GM12873 (cell line): ENCODE measurements around the gene ANKDD1B.

ENCODE experiments used
- TF ChIP-seq, protein P1 (sequence below): IDR thresholded peaks from 2 replicates; pipeline ENCODE4 v1.5.1; 2012; ENCODE audit warnings: low read depth, mild to moderate bottlenecking, moderate library complexity, low read length, control low read depth; ENCODE audit not compliant: insufficient read depth; ENCODE audit errors: missing control alignments

Gene ANKDD1B

DNA sequence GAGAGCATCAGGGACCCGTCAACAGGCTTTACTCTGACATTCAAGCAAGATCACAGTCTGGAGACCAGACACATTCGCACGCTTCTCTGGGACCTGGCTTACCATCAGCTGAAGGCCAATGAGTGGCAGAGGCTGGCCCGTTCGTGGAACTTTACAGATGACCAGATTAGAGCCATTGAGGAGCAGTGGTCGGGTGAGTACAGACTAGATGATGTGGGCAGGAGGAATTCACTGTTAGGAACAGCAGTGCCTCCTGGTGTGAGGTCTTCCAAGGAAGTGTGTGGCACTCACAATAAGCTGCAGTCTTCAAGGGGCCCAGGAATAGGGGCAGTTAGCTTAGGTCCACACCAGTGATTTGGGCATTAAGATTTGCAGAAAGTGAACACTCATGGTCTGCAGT, 55.5 kb downstream of the ANKDD1B start:
- TF ChIP-seq, protein P1, sequence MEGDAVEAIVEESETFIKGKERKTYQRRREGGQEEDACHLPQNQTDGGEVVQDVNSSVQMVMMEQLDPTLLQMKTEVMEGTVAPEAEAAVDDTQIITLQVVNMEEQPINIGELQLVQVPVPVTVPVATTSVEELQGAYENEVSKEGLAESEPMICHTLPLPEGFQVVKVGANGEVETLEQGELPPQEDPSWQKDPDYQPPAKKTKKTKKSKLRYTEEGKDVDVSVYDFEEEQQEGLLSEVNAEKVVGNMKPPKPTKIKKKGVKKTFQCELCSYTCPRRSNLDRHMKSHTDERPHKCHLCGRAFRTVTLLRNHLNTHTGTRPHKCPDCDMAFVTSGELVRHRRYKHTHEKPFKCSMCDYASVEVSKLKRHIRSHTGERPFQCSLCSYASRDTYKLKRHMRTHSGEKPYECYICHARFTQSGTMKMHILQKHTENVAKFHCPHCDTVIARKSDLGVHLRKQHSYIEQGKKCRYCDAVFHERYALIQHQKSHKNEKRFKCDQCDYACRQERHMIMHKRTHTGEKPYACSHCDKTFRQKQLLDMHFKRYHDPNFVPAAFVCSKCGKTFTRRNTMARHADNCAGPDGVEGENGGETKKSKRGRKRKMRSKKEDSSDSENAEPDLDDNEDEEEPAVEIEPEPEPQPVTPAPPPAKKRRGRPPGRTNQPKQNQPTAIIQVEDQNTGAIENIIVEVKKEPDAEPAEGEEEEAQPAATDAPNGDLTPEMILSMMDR, result no peak

DNA sequence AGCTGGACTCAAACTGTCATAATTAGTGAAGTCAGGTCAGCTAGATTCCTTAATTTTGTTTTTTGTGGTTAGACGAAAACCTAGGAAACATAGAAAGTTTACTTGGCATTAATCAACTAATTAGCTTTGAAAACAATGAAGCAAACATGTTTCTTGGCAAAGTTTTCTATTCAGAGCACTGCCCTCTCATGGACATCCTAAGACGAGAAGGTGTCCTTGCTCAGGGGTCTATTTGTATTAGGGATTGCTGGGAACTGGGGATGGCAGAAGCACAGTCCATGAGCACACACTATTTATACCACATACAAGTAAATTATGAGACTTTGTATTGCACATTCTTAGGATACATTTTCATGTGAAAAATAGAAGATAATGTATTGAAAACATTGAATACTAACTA, 56.3 kb downstream of the ANKDD1B start:
- TF ChIP-seq, protein P1, result no peak

DNA sequence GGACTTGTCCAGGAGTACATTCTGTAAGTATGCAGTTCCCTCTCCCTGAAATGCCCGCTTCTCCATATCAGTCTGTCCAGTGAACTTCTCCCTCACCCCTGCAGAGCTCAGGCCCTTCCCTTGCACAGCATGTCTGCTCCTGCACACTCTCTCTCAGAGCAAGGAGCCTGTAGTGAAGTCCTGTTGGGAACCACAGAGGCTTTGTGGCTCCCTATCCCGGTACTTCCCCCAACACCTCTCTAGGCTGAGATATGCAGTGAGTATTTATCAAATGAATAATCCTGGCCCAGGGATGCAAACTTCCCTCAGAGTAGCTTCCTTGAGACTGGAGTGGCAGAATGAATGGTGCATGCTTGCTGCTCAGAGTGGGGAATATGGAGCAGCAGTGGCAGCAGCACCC, 57.2 kb downstream of the ANKDD1B start:
- TF ChIP-seq, protein P1, result no peak

DNA sequence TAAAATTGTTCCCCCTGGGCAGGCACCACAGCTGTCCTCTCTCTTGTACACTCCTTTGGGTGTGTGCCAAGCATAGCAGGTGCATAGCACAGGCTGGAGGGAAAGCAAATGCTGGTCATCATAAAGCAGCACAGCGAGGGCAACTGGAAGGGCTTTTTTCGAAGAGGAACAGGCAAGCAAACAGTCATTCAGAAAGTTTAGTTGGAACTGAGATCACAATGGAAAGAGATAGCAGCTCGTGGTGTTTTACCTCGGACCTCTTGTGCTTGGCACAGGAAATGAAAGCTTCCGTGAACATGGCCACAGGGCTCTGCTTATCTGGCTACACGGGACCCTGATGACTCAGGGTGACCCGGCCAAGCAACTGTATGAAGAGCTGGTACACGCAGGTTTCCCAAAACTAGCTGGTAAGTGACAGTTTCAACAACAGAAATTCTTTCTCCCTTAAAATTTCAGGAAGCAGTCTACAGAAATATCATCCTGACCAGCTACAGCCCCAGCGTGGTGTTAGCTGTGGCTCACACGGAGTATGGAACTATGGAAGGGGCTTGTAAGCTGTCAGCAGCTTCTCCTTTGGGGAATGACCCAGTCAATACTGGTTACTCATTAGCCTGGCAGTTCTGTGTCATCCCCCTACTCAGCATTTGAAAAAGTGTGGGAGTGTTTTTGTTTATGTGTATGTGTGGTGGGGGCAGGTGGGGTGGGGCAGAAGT, 57.9 kb downstream of the ANKDD1B start:
- TF ChIP-seq, protein P1, result no peak

DNA sequence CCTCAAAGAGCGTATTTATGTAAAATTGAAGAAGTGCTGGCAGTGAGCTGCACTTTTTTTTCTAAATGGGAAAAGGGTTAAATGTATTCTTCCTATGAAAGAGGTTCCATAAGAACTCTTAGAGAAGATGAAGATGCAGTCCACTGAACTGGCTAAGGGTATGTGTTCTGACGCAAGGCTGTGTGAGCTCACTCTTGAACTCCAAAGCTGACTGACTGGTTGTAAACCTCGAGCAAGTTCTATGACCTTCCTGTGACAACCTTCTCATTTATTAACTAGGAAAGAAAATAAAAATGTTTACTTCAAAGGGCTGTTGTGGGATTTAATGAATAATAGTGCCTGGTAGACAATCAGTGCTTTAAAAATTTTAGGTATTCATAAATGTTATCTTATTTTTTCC, 59.3 kb downstream of the ANKDD1B start:
- TF ChIP-seq, protein P1, result no peak

DNA sequence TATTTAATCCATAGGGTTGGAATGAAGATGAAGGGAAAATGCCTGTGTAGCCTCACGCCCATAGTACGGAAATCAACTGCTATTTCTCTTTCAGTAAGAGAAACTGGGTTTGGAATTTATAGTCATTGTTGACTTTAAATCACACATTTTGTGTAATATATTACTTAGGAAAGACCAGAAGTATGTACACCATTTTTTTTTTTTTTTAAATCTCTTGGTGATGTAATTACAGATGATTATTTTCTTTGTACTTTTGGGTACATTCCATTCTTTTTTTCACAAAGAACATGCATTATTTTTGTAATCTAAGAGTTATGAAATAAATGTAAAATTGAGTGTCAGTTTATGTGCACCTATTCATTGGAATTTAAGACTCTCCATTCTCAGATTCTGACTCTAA, 60.3 kb downstream of the ANKDD1B start:
- TF ChIP-seq, protein P1, result no peak

DNA sequence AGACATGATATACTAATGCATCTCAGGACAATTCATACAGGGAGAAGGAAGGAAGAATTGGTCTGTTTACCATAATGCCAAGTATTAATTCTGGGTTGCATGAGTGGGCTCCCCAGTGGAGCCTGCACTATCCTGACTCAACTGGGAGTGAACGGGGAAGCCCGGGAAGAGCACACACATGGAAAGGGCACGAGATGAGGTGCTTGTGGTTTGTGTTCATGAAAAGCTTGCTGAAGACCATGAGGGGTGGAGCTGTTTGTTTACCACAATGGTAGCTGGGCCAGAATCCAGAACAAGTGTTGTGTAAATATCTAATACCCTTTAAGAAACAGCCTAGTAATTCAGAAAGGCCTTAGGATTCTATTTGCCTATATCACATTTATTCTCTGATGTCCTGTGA, 61.4 kb downstream of the ANKDD1B start:
- TF ChIP-seq, protein P1, result no peak

DNA sequence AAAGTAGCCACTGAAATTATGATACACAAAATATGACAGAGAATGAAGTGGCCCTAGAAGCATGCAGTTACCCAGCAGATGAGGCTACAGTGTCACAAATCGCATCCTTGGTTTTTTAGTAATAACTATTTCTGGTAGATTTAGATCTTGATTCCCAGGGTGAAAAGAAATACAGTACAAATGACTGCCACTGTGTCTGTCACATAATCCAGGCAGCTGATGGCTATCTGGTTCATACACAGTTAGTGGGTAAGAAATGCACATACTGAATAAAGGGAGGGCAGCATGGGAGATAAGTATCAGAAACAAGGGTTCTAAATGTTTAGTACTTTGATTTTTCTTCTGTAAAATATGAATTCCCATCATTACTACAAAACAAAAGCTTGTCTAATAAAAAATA, 64.5 kb downstream of the ANKDD1B start:
- TF ChIP-seq, protein P1, result no peak
